Thymus (tissue), 11 donors: ENCODE measurements around the gene ZBTB49. TPM values are rescaled to one million over a fixed set of nuclear protein-coding genes. Genes with fewer than 3 reads are reported as not detected.
"Not testable (repeated sequence)": the region's sequence is repeated elsewhere in the genome, so short reads cannot be mapped to it uniquely, and the experiment has no call there.

Experiments used
- DNase-seq, 9 donors: peaks; one replicate each; pipeline ENCODE4 v3.0.0-alpha.2; 2013; ENCODE audit warnings: low spot score in 9 of 9, low read depth in 6 of 9, missing footprints in 1 of 9
- H3K27ac ChIP-seq, 2 donors: one replicate each; pipeline ENCODE4 v1.5.1; 2013; ENCODE audit warnings: control low read depth in 1 of 2, low read depth in 1 of 2, low read length in 1 of 2, mild to moderate bottlenecking in 1 of 2, moderate library complexity in 1 of 2
- H3K27me3 ChIP-seq, 2 donors: one replicate each; pipeline ENCODE4 v1.5.1; 2013; ENCODE audit warnings: low read length in 1 of 2; ENCODE audit not compliant: control insufficient read depth in 2 of 2, insufficient read depth in 1 of 2
- H3K36me3 ChIP-seq, 2 donors: one replicate each; pipeline ENCODE4 v1.5.1; 2013; ENCODE audit warnings: low read length in 1 of 2, mild to moderate bottlenecking in 1 of 2, moderate library complexity in 1 of 2; ENCODE audit not compliant: control insufficient read depth in 2 of 2, insufficient read depth in 2 of 2
- H3K4me1 ChIP-seq, 2 donors: one replicate each; pipeline ENCODE4 v1.5.1; 2013; ENCODE audit warnings: low read length in 2 of 2; ENCODE audit not compliant: control insufficient read depth in 2 of 2, insufficient read depth in 2 of 2
- H3K4me3 ChIP-seq, 2 donors: one replicate each; pipeline ENCODE4 v1.5.1; 2013; ENCODE audit warnings: low read length in 2 of 2, control low read depth in 1 of 2, mild to moderate bottlenecking in 1 of 2
- H3K9me3 ChIP-seq, 2 donors: one replicate each; pipeline ENCODE4 v1.5.1; 2013; ENCODE audit warnings: low read length in 1 of 2, mild to moderate bottlenecking in 1 of 2; ENCODE audit not compliant: control insufficient read depth in 2 of 2, insufficient read depth in 1 of 2
- WGBS: extraction: QIAGEN DNeasy Blood & Tissue Kit; methylation state at CpG from one replicate; pipeline ENCODE4 v1.1.7; 2013; 5-methylcytosine and 5-hydroxymethylcytosine counted together
- polyA plus RNA-seq: library from polyadenylated mRNA; stranded (reverse); fragments of 200-250 nt; gene quantifications from one replicate; pipeline ENCODE4 v1.2.3, GENCODE V29; 2013
- total RNA-seq: library from RNA; stranded (reverse); fragments of 120-200 nt; gene quantifications from one replicate; pipeline ENCODE4 v1.2.4, GENCODE V29; 2013
- donor health status: healthy.

The ZBTB49 gene
- total and polyA plus RNA-seq, 2 donors, result 4.5 to 5.5 TPM

DNA sequence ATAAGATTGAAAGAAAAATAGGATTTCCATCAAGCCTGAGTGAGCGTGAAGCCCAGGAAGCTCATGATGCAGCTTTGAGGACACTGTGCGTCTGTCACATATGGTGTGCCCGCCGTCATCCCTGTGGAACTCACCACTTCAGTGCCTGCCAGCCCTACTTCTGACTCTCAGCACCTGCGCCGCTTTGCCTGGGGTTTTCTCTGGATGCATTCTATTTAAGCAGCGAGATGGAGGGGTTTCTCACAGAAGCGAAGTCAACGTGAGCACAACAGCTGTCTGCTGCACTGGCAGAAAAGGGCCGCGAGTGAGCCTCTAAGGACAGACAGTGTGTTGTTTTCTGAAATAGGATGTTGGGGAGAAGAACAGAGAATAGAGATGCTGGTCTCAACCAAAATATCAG, 35.9 kb upstream of the ZBTB49 start:
- Histone ChIP-seq H3K27me3 (peaks cover 4 to 5% of the 10 kb centered on the region in 2 donors), H3K9me3 (no peaks in the 10 kb centered on the region), H3K27ac (no peak overlapping the region), H3K36me3 (no peaks in the 10 kb centered on the region), H3K4me1 (no peaks in the 10 kb centered on the region), H3K4me3 (no peak overlapping the region)
- no peak for DNase-seq
- 89% methylated on average over 11 of the region's 11 CpGs for WGBS

DNA sequence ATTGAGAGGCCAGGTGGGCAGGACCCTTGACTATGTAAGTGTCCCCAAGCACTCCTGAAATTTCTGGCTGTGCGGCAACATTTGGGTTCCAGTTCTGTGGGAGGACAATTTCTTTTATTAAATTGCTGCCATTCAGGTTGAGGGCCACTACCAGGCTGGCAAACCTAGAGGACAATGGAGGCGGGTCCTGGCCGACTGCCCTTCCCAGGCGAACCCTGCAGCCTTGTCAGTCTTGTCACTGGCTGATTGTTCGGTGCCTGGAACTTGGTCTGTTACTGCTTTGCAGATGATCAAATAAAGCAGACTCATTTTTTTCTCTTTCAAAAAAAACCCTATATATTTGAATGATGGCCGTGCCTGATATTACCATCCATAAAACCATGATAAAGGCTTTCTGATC, 35.4 kb upstream of the ZBTB49 start:
- no peaks in the 10 kb centered on the region for H3K9me3 ChIP-seq
- no peaks in the 10 kb centered on the region for H3K4me1 ChIP-seq
- WGBS, result 93% methylated on average over 6 of the region's 6 CpGs
- no peaks in the 10 kb centered on the region for H3K36me3 ChIP-seq
- DNase-seq, result no peak
- no peak overlapping the region for H3K4me3 ChIP-seq
- no peak overlapping the region for H3K27ac ChIP-seq
- H3K27me3 ChIP-seq, result peaks cover 4 to 5% of the 10 kb centered on the region in 2 donors

DNA sequence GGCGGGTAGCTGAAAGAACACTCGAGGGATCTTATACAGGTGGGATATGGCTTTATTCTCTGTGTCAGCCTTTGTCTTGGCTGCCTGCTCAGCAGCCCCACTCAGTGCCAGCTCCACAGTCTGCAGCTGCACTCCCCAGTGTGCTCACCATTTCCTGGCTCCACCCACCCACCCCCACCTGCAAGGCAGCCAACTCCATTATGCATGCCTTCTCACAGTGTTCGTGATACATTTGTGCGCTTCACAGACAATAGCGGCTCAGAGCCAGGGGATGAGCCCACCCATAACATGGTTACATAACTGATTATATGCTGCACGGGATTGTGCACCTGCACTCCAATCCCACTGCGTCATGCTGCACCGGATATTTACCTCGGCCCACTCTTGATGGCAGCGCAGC, 33.3 kb upstream of the ZBTB49 start:
- peak in 5 of 9 donors; percentile 4 to 49 (median 33) for DNase-seq
- Histone ChIP-seq H3K27me3 (peaks cover 0 to 5% of the 10 kb centered on the region in 2 donors), H3K9me3 (no peaks in the 10 kb centered on the region), H3K4me1 (no peaks in the 10 kb centered on the region), H3K4me3 (no peak overlapping the region), H3K27ac (no peak overlapping the region), H3K36me3 (no peaks in the 10 kb centered on the region)
- WGBS, result 75% methylated on average over 10 of the region's 10 CpGs

DNA sequence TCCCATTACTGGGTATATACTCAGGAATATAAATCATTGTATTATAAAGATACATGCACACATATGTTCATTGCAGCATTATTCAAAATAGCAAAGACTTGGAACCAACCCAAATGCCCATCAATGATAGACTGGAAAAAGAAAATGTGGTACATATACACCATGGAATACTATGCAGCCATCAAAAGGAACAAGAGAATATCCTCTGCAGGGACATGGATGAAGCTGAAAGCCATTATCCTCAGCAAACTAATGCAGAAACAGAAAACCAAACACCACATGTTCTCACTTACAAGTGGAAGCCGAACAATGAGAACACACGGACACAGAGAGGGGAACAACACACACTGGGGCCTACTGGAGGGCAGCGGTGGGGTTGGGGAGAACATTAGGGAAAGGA, 32.3 kb upstream of the ZBTB49 start:
- not testable (repeated sequence) for H3K9me3 ChIP-seq, DNase-seq, H3K27ac ChIP-seq, H3K36me3 ChIP-seq, H3K27me3 ChIP-seq, H3K4me1 ChIP-seq, H3K4me3 ChIP-seq
- WGBS, result 84% methylated on average over 3 of the region's 3 CpGs

DNA sequence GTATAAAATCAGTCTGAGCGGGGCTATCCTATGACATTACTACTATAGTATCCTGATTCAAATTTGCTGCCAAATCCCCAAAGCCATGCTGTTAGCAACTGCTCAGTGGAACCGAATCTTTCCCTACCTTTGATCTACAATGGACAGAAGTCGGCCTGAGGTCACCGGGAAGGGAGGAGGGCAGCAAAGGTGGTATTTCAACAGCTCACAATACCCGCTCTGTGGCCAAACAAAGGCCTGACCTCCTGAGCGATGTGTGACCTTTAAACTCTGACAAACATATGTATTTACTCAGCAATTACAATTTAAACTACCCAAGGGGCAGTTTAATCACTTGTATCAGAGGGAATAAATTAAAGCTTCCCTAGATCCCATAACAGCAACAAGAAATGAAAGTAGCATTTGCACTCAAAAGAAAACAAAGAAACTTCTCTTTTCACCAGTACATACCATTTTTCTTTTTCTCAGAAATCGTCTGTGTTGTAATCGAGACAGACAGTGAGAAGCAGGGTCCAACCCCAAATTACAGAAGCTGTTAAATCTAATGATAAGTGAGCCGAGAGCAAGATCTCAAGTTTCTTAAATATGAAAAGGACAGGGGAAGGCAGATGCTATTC, 30.5 kb upstream of the ZBTB49 start:
- WGBS, result 73% methylated on average over 9 of the region's 9 CpGs
- Histone ChIP-seq H3K36me3 (no peaks in the 10 kb centered on the region), H3K9me3 (no peaks in the 10 kb centered on the region), H3K4me3 (no peak overlapping the region), H3K4me1 (no peaks in the 10 kb centered on the region), H3K27me3 (peaks cover 0 to 2% of the 10 kb centered on the region in 2 donors), H3K27ac (no peak overlapping the region)
- DNase-seq, result no peak

DNA sequence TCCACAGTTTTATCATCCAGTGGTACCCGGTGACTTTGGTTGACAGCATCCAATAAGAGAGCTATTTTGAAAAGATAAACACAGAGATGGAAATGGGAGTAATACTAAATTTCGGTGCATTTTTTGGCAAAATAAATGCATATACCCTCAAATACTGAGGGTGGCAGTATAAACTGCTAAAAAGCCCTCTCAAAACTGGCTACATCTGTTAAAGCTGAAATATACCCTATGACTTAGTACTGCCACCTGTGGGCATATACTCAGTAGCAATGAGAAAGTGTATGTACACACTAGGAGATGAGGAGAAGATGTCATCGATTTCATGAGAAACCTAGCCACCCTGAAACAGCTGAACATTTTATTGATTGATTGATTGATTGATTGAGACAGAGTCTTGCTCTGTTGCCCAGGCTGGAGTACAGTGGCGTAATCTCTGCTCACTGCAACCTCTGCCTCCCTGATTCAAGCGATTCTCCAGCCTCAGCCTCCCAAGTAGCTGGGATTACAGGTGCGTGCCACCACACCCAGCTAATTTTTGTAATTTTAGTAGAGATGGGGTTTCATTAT, 29.8 kb upstream of the ZBTB49 start:
- H3K4me3 ChIP-seq, result no peak overlapping the region
- no peaks in the 10 kb centered on the region for H3K36me3 ChIP-seq
- H3K27me3 ChIP-seq, result no peaks in the 10 kb centered on the region
- 73% methylated on average over 6 of the region's 6 CpGs for WGBS
- H3K27ac ChIP-seq, result no peak overlapping the region
- DNase-seq, result peak in 5 of 9 donors; percentile 1 to 67 (median 21)
- no peaks in the 10 kb centered on the region for H3K9me3 ChIP-seq
- H3K4me1 ChIP-seq, result no peaks in the 10 kb centered on the region

DNA sequence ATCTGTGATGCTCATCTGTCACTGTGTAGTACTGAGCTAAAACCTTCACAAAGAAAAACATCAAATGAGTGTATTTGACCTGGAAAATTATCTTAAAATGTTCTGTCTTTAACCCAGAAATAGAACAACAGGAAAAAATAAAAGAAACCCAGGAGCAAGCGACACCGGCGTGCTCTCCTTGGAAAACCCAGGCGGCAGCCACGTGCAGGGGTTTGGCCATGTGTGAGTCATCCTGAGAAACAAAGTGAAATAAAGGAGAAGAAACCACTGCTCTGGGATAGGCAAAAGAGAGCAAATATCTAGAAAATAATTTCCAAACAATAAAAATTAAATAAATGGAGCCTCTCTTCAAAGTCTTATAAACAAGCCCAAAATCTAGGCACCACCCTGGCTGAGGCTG, 22.1 kb upstream of the ZBTB49 start:
- WGBS, result 98% methylated on average over 5 of the region's 5 CpGs
- Histone ChIP-seq H3K4me3 (no peak overlapping the region), H3K9me3 (no peaks in the 10 kb centered on the region), H3K36me3 (peaks cover 13 to 26% of the 10 kb centered on the region in 2 donors), H3K27ac (no peak overlapping the region), H3K4me1 (no peaks in the 10 kb centered on the region), H3K27me3 (no peaks in the 10 kb centered on the region)
- DNase-seq, result no peak

DNA sequence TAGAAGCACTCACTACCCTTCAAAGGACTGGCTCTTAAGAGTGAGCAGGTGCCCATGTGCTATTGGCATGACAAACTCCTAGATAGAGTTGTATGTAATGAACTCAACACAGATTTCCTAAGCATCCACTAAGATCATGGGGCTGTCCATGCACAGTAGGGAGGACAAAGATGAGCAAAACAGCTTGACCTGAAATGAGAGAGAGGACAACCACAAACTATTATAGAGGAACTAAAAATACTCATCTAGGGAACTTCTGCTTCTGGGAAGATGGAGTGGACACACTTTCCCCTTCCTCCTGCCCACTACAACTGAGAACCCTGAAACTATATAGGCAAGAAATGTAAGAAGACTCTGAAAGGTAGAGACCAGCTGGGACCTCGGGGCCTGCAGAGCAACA, 21.3 kb upstream of the ZBTB49 start:
- H3K27me3 ChIP-seq, result no peaks in the 10 kb centered on the region
- DNase-seq, result no peak
- H3K4me1 ChIP-seq, result no peaks in the 10 kb centered on the region
- no peak overlapping the region for H3K4me3 ChIP-seq
- 96% methylated on average over 1 of the region's 1 CpG for WGBS
- no peak overlapping the region for H3K27ac ChIP-seq
- peaks cover 19 to 34% of the 10 kb centered on the region in 2 donors for H3K36me3 ChIP-seq
- no peaks in the 10 kb centered on the region for H3K9me3 ChIP-seq

DNA sequence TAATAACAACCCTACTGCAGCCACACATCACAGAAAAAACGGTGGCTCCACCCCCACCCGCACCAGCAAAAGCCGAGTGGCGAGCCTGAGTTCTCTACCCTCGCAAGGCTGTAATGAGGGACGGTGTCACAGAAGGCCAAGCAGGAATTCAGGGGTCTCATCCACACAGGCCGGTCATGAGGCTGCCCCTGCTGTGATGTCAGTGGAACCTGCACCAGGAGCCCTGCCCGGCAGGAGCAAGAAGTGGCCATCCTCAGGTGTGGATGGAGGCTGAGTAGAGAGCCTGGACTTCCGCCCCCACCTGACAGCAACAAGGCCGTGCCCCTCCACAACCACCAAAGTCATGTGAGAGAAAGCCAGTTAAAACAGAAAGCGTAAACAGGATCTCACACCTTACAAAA, 20.7 kb upstream of the ZBTB49 start:
- H3K9me3 ChIP-seq, result no peaks in the 10 kb centered on the region
- no peaks in the 10 kb centered on the region for H3K4me1 ChIP-seq
- no peak overlapping the region for H3K27ac ChIP-seq
- H3K4me3 ChIP-seq, result no peak overlapping the region
- peaks cover 19 to 37% of the 10 kb centered on the region in 2 donors for H3K36me3 ChIP-seq
- 92% methylated on average over 11 of the region's 11 CpGs for WGBS
- H3K27me3 ChIP-seq, result no peaks in the 10 kb centered on the region
- DNase-seq, result no peak
